Keratinocyte (primary cell): Measurements from ENCODE around the gene TOMM22. TPM values are rescaled to one million over a fixed set of nuclear protein-coding genes. Genes with fewer than 3 reads are reported as not detected.

Experiments
- DNase-seq: peaks from one replicate; pipeline ENCODE4 v3.0.0-alpha.2; 2011; ENCODE audit warnings: low read depth, missing footprints, low spot score
- FAIRE-seq: peaks from 2 replicates; lab custom pipeline; 2011; peaks lifted over from hg19 to GRCh38; lab: Jason Lieb, UNC
- H2AFZ ChIP-seq: 2 replicates; pipeline ENCODE4 v1.6.0; 2012; ENCODE audit warnings: low read length, control low read depth, inconsistent platforms; ENCODE audit not compliant: control insufficient read depth
- H3K27ac ChIP-seq: 2 replicates; pipeline ENCODE4 v1.5.1; 2011; ENCODE audit warnings: low read length; ENCODE audit not compliant: control insufficient read depth, insufficient read depth
- H3K27me3 ChIP-seq: 3 replicates; pipeline ENCODE4 v1.6.0; 2011; ENCODE audit warnings: low read length; ENCODE audit not compliant: control insufficient read depth, insufficient read depth; ENCODE audit errors: extremely low read depth
- H3K36me3 ChIP-seq, 2 experiments: 2 replicates in 1 of 2; 3 replicates in 1 of 2; pipeline ENCODE4 v1.5.1; 2011; ENCODE audit warnings: low read length in 2 of 2, mild to moderate bottlenecking in 1 of 2; ENCODE audit not compliant: control insufficient read depth in 2 of 2, insufficient read depth in 2 of 2; ENCODE audit errors: extremely low read depth in 1 of 2
- H3K4me1 ChIP-seq: 3 replicates; pipeline ENCODE4 v1.5.1; 2011; ENCODE audit warnings: low read length; ENCODE audit not compliant: control insufficient read depth, insufficient read depth; ENCODE audit errors: extremely low read depth
- H3K4me2 ChIP-seq: 3 replicates; pipeline ENCODE4 v1.6.0; 2011; ENCODE audit warnings: low read depth, low read length; ENCODE audit not compliant: control insufficient read depth, insufficient read depth; ENCODE audit errors: extremely low read depth
- H3K4me3 ChIP-seq, 3 experiments: fragments of 200-600 bp in 1 of 3; sonication (generic) in 1 of 3; 2 replicates in 2 of 3; 3 replicates in 1 of 3; pipeline ENCODE4 v1.5.1; 2011 to 2016; ENCODE audit warnings: low read length in 3 of 3, mild to moderate bottlenecking in 3 of 3, control low read depth in 2 of 3, inconsistent platforms in 1 of 3, low read depth in 1 of 3, mixed read lengths in 1 of 3, mixed run types in 1 of 3, moderate library complexity in 1 of 3; ENCODE audit not compliant: control insufficient read depth in 2 of 3, insufficient read depth in 2 of 3; ENCODE audit errors: extremely low read depth in 1 of 3
- H3K79me2 ChIP-seq: 2 replicates; pipeline ENCODE4 v1.6.0; 2012; ENCODE audit warnings: low read length; ENCODE audit not compliant: control insufficient read depth, insufficient read depth
- H3K9ac ChIP-seq: 3 replicates; pipeline ENCODE4 v1.6.0; 2011; ENCODE audit warnings: low read length; ENCODE audit not compliant: control insufficient read depth, insufficient read depth; ENCODE audit errors: extremely low read depth
- H3K9me1 ChIP-seq: 3 replicates; pipeline ENCODE4 v1.6.0; 2011; ENCODE audit warnings: low read length; ENCODE audit not compliant: control insufficient read depth, insufficient read depth; ENCODE audit errors: extremely low read depth
- H3K9me3 ChIP-seq: 2 replicates; pipeline ENCODE4 v1.5.1; 2012; ENCODE audit warnings: low read depth, low read length; ENCODE audit not compliant: control insufficient read depth
- H4K20me1 ChIP-seq: 3 replicates; pipeline ENCODE4 v1.6.0; 2011; ENCODE audit warnings: low read length; ENCODE audit not compliant: control insufficient read depth, insufficient read depth; ENCODE audit errors: extremely low read depth
- EZH2 ChIP-seq: IDR thresholded peaks from one replicate; pipeline ENCODE4 v1.6.1; 2012; ENCODE audit warnings: inconsistent platforms, mild to moderate bottlenecking, low read length, moderate library complexity
- dilution Hi-C: fragments of 300-500 bp; cut with MboI; formaldehyde crosslinking; loops from one replicate; pipeline ENCODE4 v1.7.0; 2020; ENCODE audit warnings: low sequenced_read_pairs; ENCODE audit not compliant: extremely low pct_ligation_motif_present
- polyA plus RNA-seq, 5 experiments: library from polyadenylated mRNA; depleted of rRNA in 3 of 5; stranded (reverse) in 3 of 5; stranded (forward) in 1 of 5; unstranded in 1 of 5; fragments of >200 nt; gene quantifications; 1 replicate in 1 of 5; 2 replicates in 3 of 5; 3 replicates in 1 of 5; pipeline versions ENCODE4 v1.2.1 to v1.2.3, GENCODE V29; 2011 to 2012; ENCODE audit warnings: missing spikeins in 2 of 5, low read depth in 1 of 5, low replicate concordance in 1 of 5
- TF ChIP-seq, protein P1 (sequence below), 3 experiments: IDR thresholded peaks in 1 of 3; conservative IDR thresholded peaks in 1 of 3; optimal IDR thresholded peaks in 1 of 3; 2 replicates in 2 of 3; 3 replicates in 1 of 3; pipeline versions ENCODE3 to v1.5.1; 2011; ENCODE audit warnings: low read length in 3 of 3, mild to moderate bottlenecking in 3 of 3, moderate library complexity in 2 of 3, control low read depth in 1 of 3, inconsistent platforms in 1 of 3; ENCODE audit not compliant: insufficient read depth in 2 of 3; ENCODE audit errors: extremely low read depth in 1 of 3

The TOMM22 gene
- polyA plus RNA-seq, 1 donor (not counting 4 experiments of a cell fraction or from before 2014, with no cell fraction given), result 81.8 TPM

DNA sequence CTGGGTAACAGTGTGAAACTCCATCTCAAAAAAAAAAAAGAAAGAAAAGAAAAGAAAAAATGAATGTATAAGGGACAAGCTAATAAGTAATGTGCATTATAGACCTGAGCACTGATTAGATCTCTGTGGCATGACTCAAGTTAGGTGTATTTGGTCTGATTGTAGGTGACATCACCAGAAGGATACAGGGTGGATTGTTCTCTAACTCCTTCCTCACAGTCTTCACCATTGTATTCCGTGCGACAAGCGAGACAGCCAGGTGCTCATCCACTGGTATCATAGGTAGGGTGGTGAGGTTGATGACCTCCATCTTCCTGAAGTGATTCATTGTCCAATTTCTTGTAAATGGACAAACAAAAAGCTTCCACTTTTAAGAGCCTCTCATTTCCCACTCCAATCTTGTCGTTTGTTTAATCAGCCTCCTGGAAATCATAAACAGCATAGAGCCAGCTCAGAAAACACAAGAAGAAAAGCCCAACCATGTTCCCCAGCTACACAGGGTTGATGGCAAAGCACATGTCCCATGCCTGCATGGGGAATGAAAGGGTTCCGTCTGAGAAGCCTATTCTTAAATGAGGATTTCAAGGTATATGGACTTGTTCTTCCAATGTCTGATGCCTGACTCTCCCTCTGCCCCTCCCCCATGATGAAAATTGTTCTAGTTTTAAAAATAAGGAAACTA lies 31.8 kb upstream of the TOMM22 start:
- Histone ChIP-seq H3K4me1 (peaks cover 11% of the 10 kb centered on the region), H4K20me1 (no peaks in the 10 kb centered on the region), H3K79me2 (no peaks in the 10 kb centered on the region), H3K9ac (no peak overlapping the region), H3K27ac (no peak overlapping the region), H3K4me3 (no peak overlapping the region), H3K36me3 (no peaks in the 10 kb centered on the region), H2AFZ (no peak overlapping the region), H3K27me3 (no peaks in the 10 kb centered on the region), H3K4me2 (no peak overlapping the region), H3K9me3 (no peaks in the 10 kb centered on the region), H3K9me1 (no peaks in the 10 kb centered on the region)
- DNase-seq, result no peak
- no peak for TF ChIP-seq EZH2
- TF ChIP-seq, protein P1, sequence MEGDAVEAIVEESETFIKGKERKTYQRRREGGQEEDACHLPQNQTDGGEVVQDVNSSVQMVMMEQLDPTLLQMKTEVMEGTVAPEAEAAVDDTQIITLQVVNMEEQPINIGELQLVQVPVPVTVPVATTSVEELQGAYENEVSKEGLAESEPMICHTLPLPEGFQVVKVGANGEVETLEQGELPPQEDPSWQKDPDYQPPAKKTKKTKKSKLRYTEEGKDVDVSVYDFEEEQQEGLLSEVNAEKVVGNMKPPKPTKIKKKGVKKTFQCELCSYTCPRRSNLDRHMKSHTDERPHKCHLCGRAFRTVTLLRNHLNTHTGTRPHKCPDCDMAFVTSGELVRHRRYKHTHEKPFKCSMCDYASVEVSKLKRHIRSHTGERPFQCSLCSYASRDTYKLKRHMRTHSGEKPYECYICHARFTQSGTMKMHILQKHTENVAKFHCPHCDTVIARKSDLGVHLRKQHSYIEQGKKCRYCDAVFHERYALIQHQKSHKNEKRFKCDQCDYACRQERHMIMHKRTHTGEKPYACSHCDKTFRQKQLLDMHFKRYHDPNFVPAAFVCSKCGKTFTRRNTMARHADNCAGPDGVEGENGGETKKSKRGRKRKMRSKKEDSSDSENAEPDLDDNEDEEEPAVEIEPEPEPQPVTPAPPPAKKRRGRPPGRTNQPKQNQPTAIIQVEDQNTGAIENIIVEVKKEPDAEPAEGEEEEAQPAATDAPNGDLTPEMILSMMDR (optimal IDR thresholded peaks at IDR 0.05 in 1 of 3, IDR thresholded peaks at IDR 0.05 in 1 of 3, conservative IDR thresholded peaks at IDR 0.05 in 1 of 3; ENCODE audit: extremely low read depth in 1 of 3, insufficient read depth in 2 of 3, low read length in 3 of 3), result no peak
- FAIRE-seq, result no peak
- dilution Hi-C loops, result no loop called here

DNA sequence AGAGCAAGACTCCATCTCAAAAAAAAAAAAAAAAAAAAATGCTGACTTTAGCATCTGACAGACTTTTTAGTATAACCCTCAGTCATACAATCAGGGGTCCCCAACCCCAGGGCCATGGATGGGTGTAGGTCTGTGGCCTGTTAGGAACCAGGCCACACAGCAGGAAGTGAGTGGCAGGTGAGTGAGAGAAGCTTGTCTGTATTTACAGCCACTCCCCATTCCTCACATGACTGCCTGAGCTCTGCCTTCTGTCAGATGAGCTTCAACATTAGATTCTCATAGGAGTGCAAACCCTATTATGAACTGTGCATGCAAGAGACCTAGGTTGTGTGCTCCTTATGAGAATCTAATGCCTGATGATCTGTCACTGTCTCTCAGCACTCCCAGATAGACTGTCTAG lies 28.9 kb upstream of the TOMM22 start:
- Histone ChIP-seq H3K4me1 (peaks cover 16% of the 10 kb centered on the region), H3K9me3 (no peaks in the 10 kb centered on the region), H4K20me1 (no peaks in the 10 kb centered on the region), H3K27ac (no peak overlapping the region), H3K36me3 (no peaks in the 10 kb centered on the region), H3K9me1 (no peaks in the 10 kb centered on the region), H3K4me3 (no peak overlapping the region), H3K9ac (no peak overlapping the region), H3K27me3 (no peaks in the 10 kb centered on the region), H2AFZ (no peak overlapping the region), H3K4me2 (no peak overlapping the region), H3K79me2 (peaks cover 6% of the 10 kb centered on the region)
- no peak for TF ChIP-seq EZH2
- TF ChIP-seq, protein P1 (optimal IDR thresholded peaks at IDR 0.05 in 1 of 3, IDR thresholded peaks at IDR 0.05 in 1 of 3, conservative IDR thresholded peaks at IDR 0.05 in 1 of 3; ENCODE audit: extremely low read depth in 1 of 3, insufficient read depth in 2 of 3, low read length in 3 of 3), result no peak
- DNase-seq (no peak), FAIRE-seq (no peak)
- dilution Hi-C loops, result no loop called here
